ENCODE measurements around the gene GSTO2. TPM values are rescaled to one million over a fixed set of nuclear protein-coding genes. Genes with fewer than 3 reads are reported as not detected.
"Not testable (repeated sequence)": the region's sequence is repeated elsewhere in the genome, so short reads cannot be mapped to it uniquely, and the experiment has no call there.

Gene GSTO2
- total RNA-seq, 1 donor from 2014 or later: 5.9 TPM

DNA sequence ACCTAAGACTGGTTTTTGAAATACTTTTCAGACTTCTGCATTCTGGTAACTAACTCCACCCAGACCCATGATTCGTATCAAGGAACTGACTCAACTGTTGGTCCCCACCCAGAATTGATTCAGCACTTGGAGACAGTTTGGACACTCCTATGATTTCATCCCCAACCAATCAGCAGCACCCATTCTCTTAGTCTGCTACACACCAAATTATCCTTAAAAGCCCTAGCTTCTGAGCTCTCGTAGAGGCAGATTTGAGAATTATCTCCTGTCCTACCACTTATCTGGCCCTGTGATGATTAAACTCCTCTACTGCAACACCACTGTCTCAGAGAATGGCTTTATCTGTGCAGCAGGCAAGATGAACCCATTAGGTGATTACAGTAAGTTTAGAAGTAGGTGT, 22.0 kb upstream of the GSTO2 start:
- Mint-ChIP-seq H3K9me3 (ENCODE audit: unreplicated experiment) (no peaks in the 10 kb centered on the region), H3K4me1 (ENCODE audit: unreplicated experiment) (no peaks in the 10 kb centered on the region), H3K36me3 (ENCODE audit: low read depth, unreplicated experiment) (peaks cover 10% of the 10 kb centered on the region), H3K27me3 (ENCODE audit: unreplicated experiment) (peaks cover 3% of the 10 kb centered on the region), H3K4me3 (ENCODE audit: unreplicated experiment) (no peak overlapping the region), H3K27ac (ENCODE audit: unreplicated experiment) (no peak overlapping the region)
- TF ChIP-seq, protein P1, sequence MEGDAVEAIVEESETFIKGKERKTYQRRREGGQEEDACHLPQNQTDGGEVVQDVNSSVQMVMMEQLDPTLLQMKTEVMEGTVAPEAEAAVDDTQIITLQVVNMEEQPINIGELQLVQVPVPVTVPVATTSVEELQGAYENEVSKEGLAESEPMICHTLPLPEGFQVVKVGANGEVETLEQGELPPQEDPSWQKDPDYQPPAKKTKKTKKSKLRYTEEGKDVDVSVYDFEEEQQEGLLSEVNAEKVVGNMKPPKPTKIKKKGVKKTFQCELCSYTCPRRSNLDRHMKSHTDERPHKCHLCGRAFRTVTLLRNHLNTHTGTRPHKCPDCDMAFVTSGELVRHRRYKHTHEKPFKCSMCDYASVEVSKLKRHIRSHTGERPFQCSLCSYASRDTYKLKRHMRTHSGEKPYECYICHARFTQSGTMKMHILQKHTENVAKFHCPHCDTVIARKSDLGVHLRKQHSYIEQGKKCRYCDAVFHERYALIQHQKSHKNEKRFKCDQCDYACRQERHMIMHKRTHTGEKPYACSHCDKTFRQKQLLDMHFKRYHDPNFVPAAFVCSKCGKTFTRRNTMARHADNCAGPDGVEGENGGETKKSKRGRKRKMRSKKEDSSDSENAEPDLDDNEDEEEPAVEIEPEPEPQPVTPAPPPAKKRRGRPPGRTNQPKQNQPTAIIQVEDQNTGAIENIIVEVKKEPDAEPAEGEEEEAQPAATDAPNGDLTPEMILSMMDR (IDR thresholded peaks at IDR 0.05; ENCODE audit: unreplicated experiment): no peak
- DNase-seq (ENCODE audit: low spot score): no peak

DNA sequence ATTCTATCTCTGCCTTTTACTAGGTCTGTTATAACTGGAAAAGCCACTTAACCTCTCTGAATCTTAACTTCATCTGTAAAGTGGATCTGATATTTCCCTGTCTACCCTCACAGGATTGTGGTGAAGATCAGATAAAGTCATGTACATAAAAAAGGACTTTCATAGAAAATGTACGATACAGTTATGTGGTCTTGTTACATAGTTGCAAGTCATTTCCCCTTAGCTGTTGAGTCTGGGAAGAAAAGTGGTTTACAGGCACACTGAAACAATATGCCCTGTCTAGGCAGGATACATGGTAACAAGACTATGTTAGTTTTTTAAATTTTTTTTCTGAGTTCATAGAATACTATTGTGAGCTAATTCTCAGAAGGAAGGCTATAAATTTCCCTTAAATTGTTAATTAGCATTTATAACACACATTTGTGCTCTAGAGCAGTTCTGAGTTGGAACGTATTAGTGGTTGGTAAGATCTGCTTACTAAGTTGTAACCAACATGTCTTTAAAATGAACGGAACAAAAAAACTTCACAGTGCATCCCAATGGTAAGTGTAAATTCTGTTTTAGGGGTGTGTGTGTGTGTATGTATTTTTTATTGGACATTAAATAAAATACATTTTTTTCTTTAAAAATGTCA, 21.4 kb upstream of the GSTO2 start:
- Mint-ChIP-seq H3K4me3 (ENCODE audit: unreplicated experiment) (no peak overlapping the region), H3K4me1 (ENCODE audit: unreplicated experiment) (no peaks in the 10 kb centered on the region), H3K36me3 (ENCODE audit: low read depth, unreplicated experiment) (peaks cover 10% of the 10 kb centered on the region), H3K27ac (ENCODE audit: unreplicated experiment) (no peak overlapping the region), H3K27me3 (ENCODE audit: unreplicated experiment) (peaks cover 4% of the 10 kb centered on the region), H3K9me3 (ENCODE audit: unreplicated experiment) (no peaks in the 10 kb centered on the region)
- no peak for DNase-seq (ENCODE audit: low spot score)
- TF ChIP-seq, protein P1 (IDR thresholded peaks at IDR 0.05; ENCODE audit: unreplicated experiment): no peak

DNA sequence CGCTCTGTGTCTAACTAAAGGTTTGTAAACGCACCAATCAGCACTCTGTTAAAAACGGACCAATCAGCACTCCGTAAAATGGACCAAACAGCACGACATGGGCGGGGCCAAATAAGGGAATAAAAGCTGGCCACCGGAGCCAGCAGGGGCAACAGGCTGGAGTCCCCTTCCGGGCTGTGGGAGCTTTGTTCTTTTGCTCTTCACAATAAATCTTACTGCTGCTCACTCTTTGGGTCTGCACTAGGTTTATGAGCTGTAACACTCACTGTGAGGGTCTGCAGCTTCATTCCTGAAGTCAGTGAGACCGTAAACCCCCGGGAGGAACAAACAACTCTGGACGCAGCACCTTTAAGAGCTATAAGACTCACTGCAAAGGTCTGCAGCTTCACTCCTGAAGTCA, 20.1 kb upstream of the GSTO2 start:
- DNase-seq (ENCODE audit: low spot score); H3K27ac Mint-ChIP-seq (ENCODE audit: unreplicated experiment); H3K4me3 Mint-ChIP-seq (ENCODE audit: unreplicated experiment); H3K9me3 Mint-ChIP-seq (ENCODE audit: unreplicated experiment); H3K4me1 Mint-ChIP-seq (ENCODE audit: unreplicated experiment); H3K27me3 Mint-ChIP-seq (ENCODE audit: unreplicated experiment): not testable (repeated sequence)
- H3K36me3 Mint-ChIP-seq (ENCODE audit: low read depth, unreplicated experiment): peaks cover 14% of the 10 kb centered on the region

DNA sequence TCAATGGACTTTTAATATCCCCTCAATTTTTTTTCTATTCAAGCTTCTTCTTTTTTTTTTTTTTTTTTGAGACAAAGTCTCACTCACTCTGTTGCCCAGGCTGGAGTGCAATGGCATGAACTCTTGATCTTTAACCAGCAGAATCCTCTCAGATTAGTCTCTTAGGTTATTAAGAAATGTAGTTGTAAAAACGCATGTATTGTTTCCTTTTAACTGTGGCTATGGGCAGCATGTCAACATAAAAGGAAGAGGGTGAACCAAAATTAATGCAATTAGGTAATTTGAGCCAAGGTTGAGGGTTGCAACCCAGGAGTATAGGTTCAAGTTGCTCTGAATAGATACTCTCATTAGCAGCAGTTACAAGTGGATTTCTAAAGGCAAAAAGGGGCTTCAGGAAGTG, 18.6 kb upstream of the GSTO2 start:
- no peak overlapping the region for H3K4me3 Mint-ChIP-seq (ENCODE audit: unreplicated experiment)
- peaks cover 8% of the 10 kb centered on the region for H3K27me3 Mint-ChIP-seq (ENCODE audit: unreplicated experiment)

DNA sequence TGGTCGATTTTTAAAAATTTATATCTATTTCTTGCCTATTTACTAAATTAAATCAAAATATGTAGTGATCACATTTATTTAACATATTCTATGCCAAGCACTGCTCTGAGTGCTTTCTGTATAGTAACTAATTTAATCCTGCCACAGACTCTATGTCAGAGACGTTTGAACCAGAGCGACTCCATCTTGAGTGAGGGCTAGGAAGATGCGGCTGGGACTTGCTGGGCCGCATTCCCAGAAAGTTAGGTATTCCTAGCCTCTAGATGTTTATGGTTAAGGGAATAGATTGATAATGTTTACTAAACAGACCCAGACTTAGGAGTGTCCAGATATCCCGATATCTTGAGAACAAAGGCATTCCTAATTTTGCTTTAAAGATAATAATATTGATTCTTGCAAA, 17.5 kb upstream of the GSTO2 start:
- H3K27ac Mint-ChIP-seq (ENCODE audit: unreplicated experiment): no peak overlapping the region
- H3K36me3 Mint-ChIP-seq (ENCODE audit: low read depth, unreplicated experiment): peaks cover 10% of the 10 kb centered on the region
- TF ChIP-seq, protein P1 (IDR thresholded peaks at IDR 0.05; ENCODE audit: unreplicated experiment): no peak
- no peak overlapping the region for H3K4me3 Mint-ChIP-seq (ENCODE audit: unreplicated experiment)
- peaks cover 10% of the 10 kb centered on the region for H3K27me3 Mint-ChIP-seq (ENCODE audit: unreplicated experiment)
- H3K4me1 Mint-ChIP-seq (ENCODE audit: unreplicated experiment): peaks cover 20% of the 10 kb centered on the region
- H3K9me3 Mint-ChIP-seq (ENCODE audit: unreplicated experiment): no peaks in the 10 kb centered on the region
- no peak for DNase-seq (ENCODE audit: low spot score)

More for the DNA sequence above, 18.6 kb upstream of the GSTO2 start:
- Mint-ChIP-seq H3K4me1 (ENCODE audit: unreplicated experiment) (peaks cover 13% of the 10 kb centered on the region), H3K27ac (ENCODE audit: unreplicated experiment) (no peak overlapping the region), H3K36me3 (ENCODE audit: low read depth, unreplicated experiment) (peaks cover 15% of the 10 kb centered on the region), H3K9me3 (ENCODE audit: unreplicated experiment) (no peaks in the 10 kb centered on the region)
- no peak for DNase-seq (ENCODE audit: low spot score)
- TF ChIP-seq, protein P1 (IDR thresholded peaks at IDR 0.05; ENCODE audit: unreplicated experiment): no peak

Data from endothelial cell (in vitro differentiated cells).